GM23338 (cell line): ENCODE results near the gene CCL4L2. TPM values are rescaled to one million over a fixed set of nuclear protein-coding genes. Genes with fewer than 3 reads are reported as not detected.

Experiments
- ATAC-seq: fragments of 200-7000 bp; cut with Tn5 transposase; 3 replicates; pipeline ENCODE4 v1.9.1; 2020
- DNase-seq: peaks from one replicate; pipeline ENCODE4 v3.0.0-alpha.2; 2015; ENCODE audit warnings: low spot score
- H2AFZ ChIP-seq: fragments of 200-600 bp; sonication (generic); 2 replicates; pipeline ENCODE4 v1.8.0; 2016; ENCODE audit warnings: antibody characterized with exemption, mild to moderate bottlenecking, moderate library complexity
- H3F3A ChIP-seq: fragments of 200-600 bp; sonication (generic); replicated peaks from 2 replicates; pipeline ENCODE4 v1.8.0; 2017; ENCODE audit warnings: antibody characterized with exemption, mixed run types, low read depth
- H3K27ac ChIP-seq: fragments of 200-600 bp; sonication (generic); 2 replicates; pipeline ENCODE4 v1.6.1; 2016; ENCODE audit warnings: low read depth
- H3K27me3 ChIP-seq: fragments of 200-600 bp; sonication (generic); 2 replicates; pipeline ENCODE4 v1.8.0; 2016; ENCODE audit warnings: mild to moderate bottlenecking, mixed run types, moderate library complexity; ENCODE audit not compliant: insufficient read depth
- H3K36me3 ChIP-seq: fragments of 200-600 bp; sonication (generic); 2 replicates; pipeline ENCODE4 v1.8.0; 2016; ENCODE audit warnings: mild to moderate bottlenecking; ENCODE audit not compliant: insufficient read depth
- H3K4me1 ChIP-seq: fragments of 200-600 bp; sonication (generic); 2 replicates; pipeline ENCODE4 v1.8.0; 2016; ENCODE audit warnings: mild to moderate bottlenecking, moderate library complexity; ENCODE audit not compliant: insufficient read depth
- H3K4me2 ChIP-seq: fragments of 200-600 bp; sonication (generic); 2 replicates; pipeline ENCODE4 v1.7.1; 2017; ENCODE audit warnings: mixed run types
- H3K4me3 ChIP-seq: fragments of 200-600 bp; sonication (generic); 2 replicates; pipeline ENCODE4 v1.6.1; 2016; ENCODE audit warnings: mixed run types
- H3K79me2 ChIP-seq: fragments of 200-600 bp; sonication (generic); replicated peaks from 2 replicates; pipeline ENCODE4 v1.8.0; 2017; ENCODE audit warnings: mild to moderate bottlenecking; ENCODE audit not compliant: insufficient read depth
- H3K9me2 ChIP-seq: fragments of 200-600 bp; sonication (generic); 2 replicates; pipeline ENCODE4 v1.8.0; 2017; ENCODE audit not compliant: insufficient read depth
- H4K20me1 ChIP-seq: fragments of 200-600 bp; sonication (generic); replicated peaks from 2 replicates; pipeline ENCODE4 v1.8.0; 2017; ENCODE audit warnings: mild to moderate bottlenecking; ENCODE audit not compliant: insufficient read depth
- H3K27ac Mint-ChIP-seq: 2 replicates; pipeline ENCODE4 v1.8.0; 2020; ENCODE audit warnings: inconsistent platforms, mild to moderate bottlenecking, moderate library complexity, mixed read lengths
- H3K27me3 Mint-ChIP-seq: 3 replicates; pipeline ENCODE4 v1.8.0; 2022; ENCODE audit warnings: low read depth, mild to moderate bottlenecking, moderate library complexity, mixed read lengths, inconsistent platforms; ENCODE audit not compliant: insufficient read depth, poor library complexity
- H3K36me3 Mint-ChIP-seq: 3 replicates; pipeline ENCODE4 v1.8.0; 2021; ENCODE audit warnings: low read depth, mild to moderate bottlenecking, inconsistent platforms, moderate library complexity, mixed read lengths
- H3K4me1 Mint-ChIP-seq: 3 replicates; pipeline ENCODE4 v1.8.0; 2020; ENCODE audit warnings: mild to moderate bottlenecking, inconsistent platforms, mixed read lengths
- H3K4me3 Mint-ChIP-seq: 3 replicates; pipeline ENCODE4 v1.8.0; 2021; ENCODE audit warnings: moderate library complexity, mild to moderate bottlenecking, inconsistent platforms, mixed read lengths
- H3K9me3 Mint-ChIP-seq: 3 replicates; pipeline ENCODE4 v1.8.0; 2020; ENCODE audit warnings: moderate library complexity, mild to moderate bottlenecking, inconsistent platforms, mixed read lengths
- EZH2 ChIP-seq: fragments of 200-600 bp; sonication (generic); IDR thresholded peaks from one replicate; pipeline ENCODE4 v1.8.0; 2017; ENCODE audit warnings: antibody characterized with exemption, mild to moderate bottlenecking, low read depth; ENCODE audit not compliant: unreplicated experiment
- JUNB ChIP-seq: IDR thresholded peaks from one replicate; pipeline ENCODE4 v1.6.1; 2016; ENCODE audit warnings: antibody characterized with exemption; ENCODE audit not compliant: unreplicated experiment
- ZNF114 ChIP-seq: fragments of 250-450 bp; sonication (Bioruptor Pico); IDR thresholded peaks from 2 replicates; pipeline ENCODE4 v1.5.0; 2020; ENCODE audit warnings: mild to moderate bottlenecking, moderate library complexity
- ZNF331 ChIP-seq: fragments of 250-450 bp; sonication (Bioruptor Pico); IDR thresholded peaks from 2 replicates; pipeline ENCODE4 v1.5.0; 2020; ENCODE audit warnings: low read depth, mild to moderate bottlenecking, moderate library complexity
- polyA plus RNA-seq: library from polyadenylated mRNA; unstranded; fragments of >200 nt; fragmentation: Nextera tagmentation; extraction: Ambion mirVana; gene quantifications from 2 replicates; pipeline ENCODE4 v1.2.1, GENCODE V29; 2016
- total RNA-seq: library from RNA; depleted of rRNA; stranded (reverse); fragments of >200 nt; shearing (Covaris generic); gene quantifications from 2 replicates; pipeline ENCODE4 v1.2.3, GENCODE V29; 2014
- TF ChIP-seq, protein P1 (sequence below): IDR thresholded peaks from one replicate; pipeline ENCODE4 v1.6.1; 2018; ENCODE audit warnings: antibody characterized with exemption; ENCODE audit not compliant: unreplicated experiment
- TF ChIP-seq, protein P2 (sequence below), 2 experiments: fragments of 200-600 bp in 1 of 2; sonication (generic) in 1 of 2; conservative IDR thresholded peaks; 2 replicates each; pipeline versions ENCODE4 v1.5.1 to v1.6.1; 2016 to 2017; ENCODE audit warnings: antibody characterized with exemption in 2 of 2, low read depth in 2 of 2, mild to moderate bottlenecking in 2 of 2, moderate library complexity in 1 of 2
- TF ChIP-seq, protein P3 (sequence below): fragments of 250-450 bp; sonication (Bioruptor Pico); IDR thresholded peaks from 2 replicates; pipeline ENCODE4 v1.5.0; 2020; ENCODE audit warnings: mild to moderate bottlenecking, moderate library complexity

The CCL4L2 gene
- total and polyA plus RNA-seq, 2 experiments from 2014 or later: not detected

DNA sequence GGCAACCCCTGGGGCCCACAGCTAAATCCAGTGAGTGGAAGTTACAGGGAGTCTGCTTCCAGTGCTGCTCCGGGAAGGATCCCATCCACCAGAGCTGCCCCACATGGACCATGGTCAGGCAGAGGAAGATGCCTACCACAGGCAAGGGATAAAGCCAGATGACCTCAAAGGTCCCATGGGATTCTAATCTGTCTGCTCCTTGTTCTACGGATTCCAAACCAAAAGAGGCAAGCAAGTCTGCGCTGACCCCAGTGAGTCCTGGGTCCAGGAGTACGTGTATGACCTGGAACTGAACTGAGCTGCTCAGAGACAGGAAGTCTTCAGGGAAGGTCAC, 1.4 kb downstream of the CCL4L2 start (continued):
- TF ChIP-seq, protein P1, sequence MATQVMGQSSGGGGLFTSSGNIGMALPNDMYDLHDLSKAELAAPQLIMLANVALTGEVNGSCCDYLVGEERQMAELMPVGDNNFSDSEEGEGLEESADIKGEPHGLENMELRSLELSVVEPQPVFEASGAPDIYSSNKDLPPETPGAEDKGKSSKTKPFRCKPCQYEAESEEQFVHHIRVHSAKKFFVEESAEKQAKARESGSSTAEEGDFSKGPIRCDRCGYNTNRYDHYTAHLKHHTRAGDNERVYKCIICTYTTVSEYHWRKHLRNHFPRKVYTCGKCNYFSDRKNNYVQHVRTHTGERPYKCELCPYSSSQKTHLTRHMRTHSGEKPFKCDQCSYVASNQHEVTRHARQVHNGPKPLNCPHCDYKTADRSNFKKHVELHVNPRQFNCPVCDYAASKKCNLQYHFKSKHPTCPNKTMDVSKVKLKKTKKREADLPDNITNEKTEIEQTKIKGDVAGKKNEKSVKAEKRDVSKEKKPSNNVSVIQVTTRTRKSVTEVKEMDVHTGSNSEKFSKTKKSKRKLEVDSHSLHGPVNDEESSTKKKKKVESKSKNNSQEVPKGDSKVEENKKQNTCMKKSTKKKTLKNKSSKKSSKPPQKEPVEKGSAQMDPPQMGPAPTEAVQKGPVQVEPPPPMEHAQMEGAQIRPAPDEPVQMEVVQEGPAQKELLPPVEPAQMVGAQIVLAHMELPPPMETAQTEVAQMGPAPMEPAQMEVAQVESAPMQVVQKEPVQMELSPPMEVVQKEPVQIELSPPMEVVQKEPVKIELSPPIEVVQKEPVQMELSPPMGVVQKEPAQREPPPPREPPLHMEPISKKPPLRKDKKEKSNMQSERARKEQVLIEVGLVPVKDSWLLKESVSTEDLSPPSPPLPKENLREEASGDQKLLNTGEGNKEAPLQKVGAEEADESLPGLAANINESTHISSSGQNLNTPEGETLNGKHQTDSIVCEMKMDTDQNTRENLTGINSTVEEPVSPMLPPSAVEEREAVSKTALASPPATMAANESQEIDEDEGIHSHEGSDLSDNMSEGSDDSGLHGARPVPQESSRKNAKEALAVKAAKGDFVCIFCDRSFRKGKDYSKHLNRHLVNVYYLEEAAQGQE: no peak
- TF ChIP-seq ZNF331 (CRISPR knock-in tag) (no peak), EZH2 (no peak), JUNB (no peak)
- TF ChIP-seq, protein P2, sequence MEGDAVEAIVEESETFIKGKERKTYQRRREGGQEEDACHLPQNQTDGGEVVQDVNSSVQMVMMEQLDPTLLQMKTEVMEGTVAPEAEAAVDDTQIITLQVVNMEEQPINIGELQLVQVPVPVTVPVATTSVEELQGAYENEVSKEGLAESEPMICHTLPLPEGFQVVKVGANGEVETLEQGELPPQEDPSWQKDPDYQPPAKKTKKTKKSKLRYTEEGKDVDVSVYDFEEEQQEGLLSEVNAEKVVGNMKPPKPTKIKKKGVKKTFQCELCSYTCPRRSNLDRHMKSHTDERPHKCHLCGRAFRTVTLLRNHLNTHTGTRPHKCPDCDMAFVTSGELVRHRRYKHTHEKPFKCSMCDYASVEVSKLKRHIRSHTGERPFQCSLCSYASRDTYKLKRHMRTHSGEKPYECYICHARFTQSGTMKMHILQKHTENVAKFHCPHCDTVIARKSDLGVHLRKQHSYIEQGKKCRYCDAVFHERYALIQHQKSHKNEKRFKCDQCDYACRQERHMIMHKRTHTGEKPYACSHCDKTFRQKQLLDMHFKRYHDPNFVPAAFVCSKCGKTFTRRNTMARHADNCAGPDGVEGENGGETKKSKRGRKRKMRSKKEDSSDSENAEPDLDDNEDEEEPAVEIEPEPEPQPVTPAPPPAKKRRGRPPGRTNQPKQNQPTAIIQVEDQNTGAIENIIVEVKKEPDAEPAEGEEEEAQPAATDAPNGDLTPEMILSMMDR (conservative IDR thresholded peaks at IDR 0.05; ENCODE audit: low read depth in 2 of 2): no peak

DNA sequence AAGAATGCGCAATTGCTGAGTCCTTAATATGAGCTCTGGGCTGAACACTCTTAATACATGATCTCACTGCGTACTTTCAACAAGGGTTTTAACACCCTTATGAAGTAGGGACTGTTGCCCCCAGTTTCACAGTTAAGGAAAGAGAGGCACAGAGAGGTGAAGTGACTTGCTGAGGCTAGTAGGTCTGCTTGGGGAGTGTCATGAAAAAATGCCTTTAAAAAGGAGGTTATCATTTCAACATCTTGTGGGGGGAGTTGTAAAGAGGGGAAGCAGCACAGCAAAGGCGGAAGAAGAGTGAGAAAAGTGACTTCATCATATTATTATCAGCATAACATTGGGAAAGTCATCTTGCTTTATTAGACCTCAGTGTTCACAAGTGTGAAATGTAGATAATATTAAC, 2.1 kb downstream of the CCL4L2 start:
- Histone ChIP-seq H3K27me3 (no peaks in the 10 kb centered on the region), H3K36me3 (no peaks in the 10 kb centered on the region), H3K9me2 (peaks cover 9% of the 10 kb centered on the region), H3K27ac (no peak overlapping the region), H3K4me2 (no peak overlapping the region), H3K4me3 (no peak overlapping the region), H3K4me1 (no peaks in the 10 kb centered on the region), H2AFZ (no peak overlapping the region), H3F3A (no peaks in the 10 kb centered on the region), H4K20me1 (no peaks in the 10 kb centered on the region), H3K79me2 (no peaks in the 10 kb centered on the region)
- H3K4me3 Mint-ChIP-seq: no peak overlapping the region
- no peak overlapping the region for H3K27ac Mint-ChIP-seq
- no peaks in the 10 kb centered on the region for H3K36me3 Mint-ChIP-seq
- peaks cover 4% of the 10 kb centered on the region for H3K9me3 Mint-ChIP-seq
- peaks cover 2% of the 10 kb centered on the region for H3K27me3 Mint-ChIP-seq
- ATAC-seq (no peak), DNase-seq (no peak)
- H3K4me1 Mint-ChIP-seq: peaks cover 10% of the 10 kb centered on the region; the same call in 2 of the 3 replicates
- TF ChIP-seq ZNF331 (CRISPR knock-in tag) (no peak), ZNF114 (no peak)
- TF ChIP-seq, protein P3, sequence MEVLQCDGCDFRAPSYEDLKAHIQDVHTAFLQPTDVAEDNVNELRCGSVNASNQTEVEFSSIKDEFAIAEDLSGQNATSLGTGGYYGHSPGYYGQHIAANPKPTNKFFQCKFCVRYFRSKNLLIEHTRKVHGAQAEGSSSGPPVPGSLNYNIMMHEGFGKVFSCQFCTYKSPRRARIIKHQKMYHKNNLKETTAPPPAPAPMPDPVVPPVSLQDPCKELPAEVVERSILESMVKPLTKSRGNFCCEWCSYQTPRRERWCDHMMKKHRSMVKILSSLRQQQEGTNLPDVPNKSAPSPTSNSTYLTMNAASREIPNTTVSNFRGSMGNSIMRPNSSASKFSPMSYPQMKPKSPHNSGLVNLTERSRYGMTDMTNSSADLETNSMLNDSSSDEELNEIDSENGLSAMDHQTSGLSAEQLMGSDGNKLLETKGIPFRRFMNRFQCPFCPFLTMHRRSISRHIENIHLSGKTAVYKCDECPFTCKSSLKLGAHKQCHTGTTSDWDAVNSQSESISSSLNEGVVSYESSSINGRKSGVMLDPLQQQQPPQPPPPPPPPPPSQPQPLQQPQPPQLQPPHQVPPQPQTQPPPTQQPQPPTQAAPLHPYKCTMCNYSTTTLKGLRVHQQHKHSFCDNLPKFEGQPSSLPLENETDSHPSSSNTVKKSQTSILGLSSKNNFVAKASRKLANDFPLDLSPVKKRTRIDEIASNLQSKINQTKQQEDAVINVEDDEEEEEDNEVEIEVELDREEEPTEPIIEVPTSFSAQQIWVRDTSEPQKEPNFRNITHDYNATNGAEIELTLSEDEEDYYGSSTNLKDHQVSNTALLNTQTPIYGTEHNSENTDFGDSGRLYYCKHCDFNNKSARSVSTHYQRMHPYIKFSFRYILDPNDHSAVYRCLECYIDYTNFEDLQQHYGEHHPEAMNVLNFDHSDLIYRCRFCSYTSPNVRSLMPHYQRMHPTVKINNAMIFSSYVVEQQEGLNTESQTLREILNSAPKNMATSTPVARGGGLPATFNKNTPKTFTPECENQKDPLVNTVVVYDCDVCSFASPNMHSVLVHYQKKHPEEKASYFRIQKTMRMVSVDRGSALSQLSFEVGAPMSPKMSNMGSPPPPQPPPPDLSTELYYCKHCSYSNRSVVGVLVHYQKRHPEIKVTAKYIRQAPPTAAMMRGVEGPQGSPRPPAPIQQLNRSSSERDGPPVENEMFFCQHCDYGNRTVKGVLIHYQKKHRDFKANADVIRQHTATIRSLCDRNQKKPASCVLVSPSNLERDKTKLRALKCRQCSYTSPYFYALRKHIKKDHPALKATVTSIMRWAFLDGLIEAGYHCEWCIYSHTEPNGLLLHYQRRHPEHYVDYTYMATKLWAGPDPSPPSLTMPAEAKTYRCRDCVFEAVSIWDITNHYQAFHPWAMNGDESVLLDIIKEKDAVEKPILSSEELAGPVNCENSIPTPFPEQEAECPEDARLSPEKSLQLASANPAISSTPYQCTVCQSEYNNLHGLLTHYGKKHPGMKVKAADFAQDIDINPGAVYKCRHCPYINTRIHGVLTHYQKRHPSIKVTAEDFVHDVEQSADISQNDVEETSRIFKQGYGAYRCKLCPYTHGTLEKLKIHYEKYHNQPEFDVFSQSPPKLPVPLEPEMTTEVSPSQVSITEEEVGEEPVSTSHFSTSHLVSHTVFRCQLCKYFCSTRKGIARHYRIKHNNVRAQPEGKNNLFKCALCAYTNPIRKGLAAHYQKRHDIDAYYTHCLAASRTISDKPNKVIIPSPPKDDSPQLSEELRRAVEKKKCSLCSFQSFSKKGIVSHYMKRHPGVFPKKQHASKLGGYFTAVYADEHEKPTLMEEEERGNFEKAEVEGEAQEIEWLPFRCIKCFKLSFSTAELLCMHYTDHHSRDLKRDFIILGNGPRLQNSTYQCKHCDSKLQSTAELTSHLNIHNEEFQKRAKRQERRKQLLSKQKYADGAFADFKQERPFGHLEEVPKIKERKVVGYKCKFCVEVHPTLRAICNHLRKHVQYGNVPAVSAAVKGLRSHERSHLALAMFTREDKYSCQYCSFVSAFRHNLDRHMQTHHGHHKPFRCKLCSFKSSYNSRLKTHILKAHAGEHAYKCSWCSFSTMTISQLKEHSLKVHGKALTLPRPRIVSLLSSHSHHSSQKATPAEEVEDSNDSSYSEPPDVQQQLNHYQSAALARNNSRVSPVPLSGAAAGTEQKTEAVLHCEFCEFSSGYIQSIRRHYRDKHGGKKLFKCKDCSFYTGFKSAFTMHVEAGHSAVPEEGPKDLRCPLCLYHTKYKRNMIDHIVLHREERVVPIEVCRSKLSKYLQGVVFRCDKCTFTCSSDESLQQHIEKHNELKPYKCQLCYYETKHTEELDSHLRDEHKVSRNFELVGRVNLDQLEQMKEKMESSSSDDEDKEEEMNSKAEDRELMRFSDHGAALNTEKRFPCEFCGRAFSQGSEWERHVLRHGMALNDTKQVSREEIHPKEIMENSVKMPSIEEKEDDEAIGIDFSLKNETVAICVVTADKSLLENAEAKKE (CRISPR knock-in tag): no peak
- TF ChIP-seq, protein P2 (conservative IDR thresholded peaks at IDR 0.05; ENCODE audit: low read depth in 2 of 2): no peak
